PC-9 (cell line): ENCODE data around the gene EIF3B. TPM values are rescaled to one million over a fixed set of nuclear protein-coding genes. Genes with fewer than 3 reads are reported as not detected.

ENCODE experiments used
- BruUV-seq: library from RNA; stranded (reverse); fragments of 400-500 nt; replicated peaks from 2 replicates; lab custom pipeline; 2021; lab: Mats Ljungman, UMichigan
- CTCF ChIA-PET: fragments of 300-600 bp; sonication (Branson Sonifier 250); formaldehyde crosslinking; loops from one replicate; lab custom pipeline; 2022; ENCODE audit warnings: antibody characterized with exemption; lab: Charles Lee
- POLR2A ChIA-PET: fragments of 300-600 bp; sonication (Branson Sonifier 250); formaldehyde crosslinking; loops from one replicate; lab custom pipeline; 2022; ENCODE audit warnings: antibody characterized with exemption; ENCODE audit not compliant: unreplicated experiment; lab: Charles Lee
- DNase-seq, 2 experiments: peaks; one replicate each; pipeline versions ENCODE4 v3.0.0 to v3.0.0-alpha.2; 2015 to 2022; ENCODE audit warnings: mixed read lengths in 1 of 2
- H2AFZ ChIP-seq: fragments of 200-600 bp; sonication (generic); 2 replicates; pipeline ENCODE4 v1.8.1; 2017; ENCODE audit warnings: antibody characterized with exemption
- H3F3A ChIP-seq: fragments of 200-600 bp; sonication (generic); 2 replicates; pipeline ENCODE4 v1.8.1; 2017; ENCODE audit warnings: antibody characterized with exemption, mild to moderate bottlenecking, low read depth; ENCODE audit not compliant: insufficient read depth
- H3K27ac ChIP-seq: fragments of 200-600 bp; sonication (generic); 2 replicates; pipeline ENCODE4 v1.6.1; 2016; ENCODE audit warnings: mixed run types
- H3K27me3 ChIP-seq: fragments of 200-600 bp; sonication (generic); 2 replicates; pipeline ENCODE4 v1.6.1; 2016; ENCODE audit warnings: low read depth, mixed run types; ENCODE audit not compliant: insufficient read depth
- H3K36me3 ChIP-seq: fragments of 200-600 bp; sonication (generic); 2 replicates; pipeline ENCODE4 v1.6.1; 2016; ENCODE audit warnings: low read depth, mixed run types
- H3K4me1 ChIP-seq: fragments of 200-600 bp; sonication (generic); replicated peaks from 2 replicates; pipeline ENCODE4 v1.6.1; 2016; ENCODE audit warnings: mixed run types; ENCODE audit not compliant: insufficient read depth
- H3K4me2 ChIP-seq: fragments of 200-600 bp; sonication (generic); 2 replicates; pipeline ENCODE4 v1.6.1; 2017; ENCODE audit warnings: mixed run types
- H3K4me3 ChIP-seq: fragments of 200-600 bp; sonication (generic); 2 replicates; pipeline ENCODE4 v1.6.1; 2016; ENCODE audit warnings: mixed run types
- H3K79me2 ChIP-seq: fragments of 200-600 bp; sonication (generic); 2 replicates; pipeline ENCODE4 v1.6.1; 2017; ENCODE audit warnings: low read depth, mixed run types
- H3K9me2 ChIP-seq: fragments of 200-600 bp; sonication (generic); 2 replicates; pipeline ENCODE4 v1.8.1; 2017; ENCODE audit warnings: mild to moderate bottlenecking; ENCODE audit not compliant: insufficient read depth
- H3K9me3 ChIP-seq: fragments of 200-600 bp; sonication (generic); 2 replicates; pipeline ENCODE4 v1.8.1; 2016; ENCODE audit warnings: low read depth; ENCODE audit not compliant: insufficient read depth
- H4K20me1 ChIP-seq: fragments of 200-600 bp; sonication (generic); 2 replicates; pipeline ENCODE4 v1.8.1; 2017; ENCODE audit not compliant: insufficient read depth
- EZH2 ChIP-seq: fragments of 200-600 bp; sonication (generic); IDR thresholded peaks from 2 replicates; pipeline ENCODE4 v1.8.0; 2017; ENCODE audit warnings: antibody characterized with exemption, low read depth
- intact Hi-C: fragments of 100-400 bp; cut with micrococcal nuclease; formaldehyde crosslinking; loops from one replicate; pipeline ENCODE4 v1.10.0; 2022; ENCODE audit not compliant: unreplicated experiment
- total RNA-seq: library from RNA; stranded (reverse); gene quantifications from 2 replicates; pipeline ENCODE4 v1.2.3, GENCODE V29; 2021
- TF ChIP-seq, protein P1 (sequence below): fragments of 200-600 bp; sonication (generic); conservative IDR thresholded peaks from 2 replicates; pipeline ENCODE4 v1.6.1; 2017; ENCODE audit warnings: mixed run types, antibody characterized with exemption, mild to moderate bottlenecking, moderate library complexity

The EIF3B gene
- total RNA-seq, 1 experiment from 2014 or later, result 299 TPM

DNA sequence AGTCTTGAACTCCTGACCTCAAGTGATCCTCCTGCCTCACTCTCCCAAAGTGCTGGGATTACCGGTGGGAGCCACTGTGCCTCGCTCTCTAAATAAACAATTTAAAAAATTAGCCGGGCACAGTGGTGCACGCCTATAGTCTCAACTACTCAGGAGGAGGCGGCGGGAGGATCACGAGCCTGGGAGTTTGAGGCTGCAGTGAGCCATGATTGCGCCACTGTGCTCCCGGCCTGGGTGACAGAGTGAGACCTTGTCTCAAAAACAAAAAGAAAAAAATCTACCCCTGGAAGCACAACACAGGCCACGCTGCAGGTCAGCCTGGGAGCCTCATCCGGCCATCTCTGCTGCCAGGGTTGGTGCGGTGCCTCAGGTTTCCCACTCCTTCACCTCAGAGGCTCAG lies 3.8 kb upstream of the EIF3B start:
- H2AFZ ChIP-seq, result no peak overlapping the region
- no peaks in the 10 kb centered on the region for H3K36me3 ChIP-seq
- H3K27me3 ChIP-seq, result no peaks in the 10 kb centered on the region
- no peak for DNase-seq
- H4K20me1 ChIP-seq, result peaks cover 5% of the 10 kb centered on the region
- H3K4me1 ChIP-seq, result peaks cover 9% of the 10 kb centered on the region; the same call in 1 of the 2 replicates
- intact Hi-C loops, result loop anchor here (5.0 kb wide), 1 partner anchor 39 kb away; the partner anchor contains the start of gene SNX8
- BruUV-seq, result no TSS peak
- H3F3A ChIP-seq, result peaks cover 22% of the 10 kb centered on the region; the same call in 1 of the 2 replicates
- ChIA-PET POLR2A (no interaction called here), CTCF (no interaction called here)
- no peaks in the 10 kb centered on the region for H3K9me3 ChIP-seq
- peaks cover 23% of the 10 kb centered on the region for H3K79me2 ChIP-seq
- no peak overlapping the region for H3K4me3 ChIP-seq
- no peaks in the 10 kb centered on the region for H3K9me2 ChIP-seq
- no peak for TF ChIP-seq EZH2
- TF ChIP-seq, protein P1, sequence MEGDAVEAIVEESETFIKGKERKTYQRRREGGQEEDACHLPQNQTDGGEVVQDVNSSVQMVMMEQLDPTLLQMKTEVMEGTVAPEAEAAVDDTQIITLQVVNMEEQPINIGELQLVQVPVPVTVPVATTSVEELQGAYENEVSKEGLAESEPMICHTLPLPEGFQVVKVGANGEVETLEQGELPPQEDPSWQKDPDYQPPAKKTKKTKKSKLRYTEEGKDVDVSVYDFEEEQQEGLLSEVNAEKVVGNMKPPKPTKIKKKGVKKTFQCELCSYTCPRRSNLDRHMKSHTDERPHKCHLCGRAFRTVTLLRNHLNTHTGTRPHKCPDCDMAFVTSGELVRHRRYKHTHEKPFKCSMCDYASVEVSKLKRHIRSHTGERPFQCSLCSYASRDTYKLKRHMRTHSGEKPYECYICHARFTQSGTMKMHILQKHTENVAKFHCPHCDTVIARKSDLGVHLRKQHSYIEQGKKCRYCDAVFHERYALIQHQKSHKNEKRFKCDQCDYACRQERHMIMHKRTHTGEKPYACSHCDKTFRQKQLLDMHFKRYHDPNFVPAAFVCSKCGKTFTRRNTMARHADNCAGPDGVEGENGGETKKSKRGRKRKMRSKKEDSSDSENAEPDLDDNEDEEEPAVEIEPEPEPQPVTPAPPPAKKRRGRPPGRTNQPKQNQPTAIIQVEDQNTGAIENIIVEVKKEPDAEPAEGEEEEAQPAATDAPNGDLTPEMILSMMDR, result no peak
- no peak overlapping the region for H3K27ac ChIP-seq
- no peak overlapping the region for H3K4me2 ChIP-seq

GRCh38 chr7:2353113-2353935 lies 1.3 kb upstream of the EIF3B start:
- intact Hi-C loops, result loop anchor here (5.0 kb wide), 1 partner anchor 41 kb away; the partner anchor contains the start of gene SNX8
- POLR2A ChIA-PET, result interaction anchor here (0.5 to 0.7 kb wide), 6 partner anchors 101 to 822 kb away, joined by 3 to 18 read pairs (median 4); no protein-coding TSS in a partner anchor
- peaks cover 17% of the 10 kb centered on the region for H3K36me3 ChIP-seq
- H3K4me1 ChIP-seq, result peaks cover 27% of the 10 kb centered on the region
- H2AFZ ChIP-seq, result peak overlapping the region; percentile 92
- peak overlapping the region; percentile 92 for H3K27ac ChIP-seq
- no peaks in the 10 kb centered on the region for H3K9me2 ChIP-seq
- H3K9me3 ChIP-seq, result no peaks in the 10 kb centered on the region
- H3F3A ChIP-seq, result peaks cover 43% of the 10 kb centered on the region
- peaks cover 29% of the 10 kb centered on the region for H4K20me1 ChIP-seq
- peak overlapping the region; percentile 75 for H3K4me3 ChIP-seq
- no peaks in the 10 kb centered on the region for H3K27me3 ChIP-seq
- DNase-seq, result no peak
- H3K4me2 ChIP-seq, result peak overlapping the region; percentile 94
- CTCF ChIA-PET, result interaction anchor here (0.6 kb wide), 3 partner anchors 98 to 158 kb away, joined by 3 to 4 read pairs (median 3); no protein-coding TSS in a partner anchor
- BruUV-seq, result TSS peak; percentile 72
- peaks cover 47% of the 10 kb centered on the region for H3K79me2 ChIP-seq
- TF ChIP-seq, protein P1, result no peak
- TF ChIP-seq EZH2, result no peak

DNA sequence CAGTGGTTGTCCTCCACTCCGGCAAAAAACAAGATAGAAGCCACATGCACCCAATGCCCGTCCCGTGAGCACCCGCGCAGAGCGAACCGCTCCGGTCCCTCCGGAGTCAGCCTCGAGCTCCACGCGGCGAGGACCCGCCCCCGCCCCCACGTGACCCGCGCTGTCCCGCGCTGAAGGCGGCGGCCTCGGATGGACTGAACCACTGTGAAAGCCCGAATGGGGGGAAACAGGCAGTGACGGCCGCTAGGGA lies 766 bp upstream of the EIF3B start:
- Histone ChIP-seq H3K9me2 (no peaks in the 10 kb centered on the region), H3K4me3 (peak overlapping the region; percentile 75), H3K36me3 (peaks cover 23% of the 10 kb centered on the region), H3K79me2 (peaks cover 53% of the 10 kb centered on the region), H3K4me2 (peak overlapping the region; percentile 94), H4K20me1 (peaks cover 35% of the 10 kb centered on the region), H3F3A (peaks cover 44% of the 10 kb centered on the region), H2AFZ (peak overlapping the region; percentile 92), H3K9me3 (no peaks in the 10 kb centered on the region), H3K27ac (peak overlapping the region; percentile 92), H3K27me3 (no peaks in the 10 kb centered on the region), H3K4me1 (peaks cover 27% of the 10 kb centered on the region)
- no peak for TF ChIP-seq EZH2
- TF ChIP-seq, protein P1, result no peak
- no TSS peak for BruUV-seq
- CTCF ChIA-PET, result interaction anchor here (0.6 kb wide), 5 partner anchors 99 to 756 kb away, joined by 3 to 8 read pairs (median 3); no protein-coding TSS in a partner anchor
- intact Hi-C loops, result loop anchor here (5.0 kb wide), 1 partner anchor 42 kb away; the partner anchor contains the start of gene SNX8
- DNase-seq, result peak; percentile 80 to 91
- POLR2A ChIA-PET, result interaction anchor here (0.5 to 0.7 kb wide), 8 partner anchors 9 to 822 kb away, joined by 3 to 18 read pairs (median 6); no protein-coding TSS in a partner anchor
